Measurements from ENCODE around the gene DERL3. TPM values are rescaled to one million over a fixed set of nuclear protein-coding genes. Genes with fewer than 3 reads are reported as not detected.

DERL3 gene
- total RNA-seq, 1 experiment from 2014 or later = 1.0 TPM

GRCh38 chr22:23878219-23878618 lies 39.4 kb upstream of the DERL3 start:
- no TSS peak for BruUV-seq (replicated peaks)
- Histone ChIP-seq H3K36me3 (ENCODE audit: control insufficient read depth, insufficient read depth, low read length) (no peaks in the 10 kb centered on the region; the same call in 1 of the 2 replicates), H3K4me3 (ENCODE audit: low read depth in 2 of 2, low read length in 2 of 2) (no peak overlapping the region), H3K27me3 (ENCODE audit: control insufficient read depth, insufficient read depth, low read length) (no peaks in the 10 kb centered on the region), H3K4me1 (ENCODE audit: control insufficient read depth, insufficient read depth, low read length) (no peaks in the 10 kb centered on the region), H3K27ac (ENCODE audit: low read length) (no peak overlapping the region), H3K9me3 (ENCODE audit: control insufficient read depth, insufficient read depth, low read depth, low read length) (no peaks in the 10 kb centered on the region)
- intact Hi-C loops (cut with micrococcal nuclease; ENCODE audit: unreplicated experiment) = no loop called here
- ChIA-PET POLR2A (no interaction called here), CTCF (no interaction called here)
- TF ChIP-seq CTCF (IDR thresholded peaks at IDR 0.05) (no peak), SIN3A (IDR thresholded peaks at IDR 0.05; ENCODE audit: borderline replicate concordance, insufficient read depth, low read depth, low read length) (no peak)
- TF ChIP-seq, protein P1, sequence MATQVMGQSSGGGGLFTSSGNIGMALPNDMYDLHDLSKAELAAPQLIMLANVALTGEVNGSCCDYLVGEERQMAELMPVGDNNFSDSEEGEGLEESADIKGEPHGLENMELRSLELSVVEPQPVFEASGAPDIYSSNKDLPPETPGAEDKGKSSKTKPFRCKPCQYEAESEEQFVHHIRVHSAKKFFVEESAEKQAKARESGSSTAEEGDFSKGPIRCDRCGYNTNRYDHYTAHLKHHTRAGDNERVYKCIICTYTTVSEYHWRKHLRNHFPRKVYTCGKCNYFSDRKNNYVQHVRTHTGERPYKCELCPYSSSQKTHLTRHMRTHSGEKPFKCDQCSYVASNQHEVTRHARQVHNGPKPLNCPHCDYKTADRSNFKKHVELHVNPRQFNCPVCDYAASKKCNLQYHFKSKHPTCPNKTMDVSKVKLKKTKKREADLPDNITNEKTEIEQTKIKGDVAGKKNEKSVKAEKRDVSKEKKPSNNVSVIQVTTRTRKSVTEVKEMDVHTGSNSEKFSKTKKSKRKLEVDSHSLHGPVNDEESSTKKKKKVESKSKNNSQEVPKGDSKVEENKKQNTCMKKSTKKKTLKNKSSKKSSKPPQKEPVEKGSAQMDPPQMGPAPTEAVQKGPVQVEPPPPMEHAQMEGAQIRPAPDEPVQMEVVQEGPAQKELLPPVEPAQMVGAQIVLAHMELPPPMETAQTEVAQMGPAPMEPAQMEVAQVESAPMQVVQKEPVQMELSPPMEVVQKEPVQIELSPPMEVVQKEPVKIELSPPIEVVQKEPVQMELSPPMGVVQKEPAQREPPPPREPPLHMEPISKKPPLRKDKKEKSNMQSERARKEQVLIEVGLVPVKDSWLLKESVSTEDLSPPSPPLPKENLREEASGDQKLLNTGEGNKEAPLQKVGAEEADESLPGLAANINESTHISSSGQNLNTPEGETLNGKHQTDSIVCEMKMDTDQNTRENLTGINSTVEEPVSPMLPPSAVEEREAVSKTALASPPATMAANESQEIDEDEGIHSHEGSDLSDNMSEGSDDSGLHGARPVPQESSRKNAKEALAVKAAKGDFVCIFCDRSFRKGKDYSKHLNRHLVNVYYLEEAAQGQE (IDR thresholded peaks at IDR 0.05; ENCODE audit: insufficient read depth in 1 of 2, low read depth in 2 of 2, low read length in 1 of 2) = no peak
- no peak for ATAC-seq
- no peak for DNase-seq (ENCODE audit: low read depth, low spot score)
- in situ Hi-C loops (cut with HindIII; ENCODE audit: low pct_unique_long_range_greater_than_20kb, low sequenced_read_pairs) = no loop called here

DNA sequence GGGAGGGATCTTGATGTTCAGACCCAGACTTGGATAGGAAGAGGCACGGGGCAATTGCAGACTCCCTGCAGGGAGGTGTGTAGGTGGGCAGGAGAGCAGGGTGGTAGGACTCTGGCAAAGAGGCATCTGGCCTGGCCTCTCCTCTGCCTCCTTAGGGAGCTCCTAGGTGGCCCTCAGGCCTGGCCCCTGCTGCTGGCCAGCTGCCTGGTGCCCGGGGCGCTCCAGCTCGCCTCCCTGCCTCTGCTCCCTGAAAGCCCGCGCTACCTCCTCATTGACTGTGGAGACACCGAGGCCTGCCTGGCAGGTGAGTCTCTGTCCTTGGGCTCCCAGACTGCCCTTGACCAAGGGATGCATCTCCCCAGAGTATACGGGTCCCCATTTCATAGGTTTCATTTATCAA lies 38.8 kb upstream of the DERL3 start:
- ATAC-seq (no peak), DNase-seq (ENCODE audit: low read depth, low spot score) (no peak)
- TF ChIP-seq CTCF (IDR thresholded peaks at IDR 0.05) (no peak), POLR2AphosphoS5 (IDR thresholded peaks at IDR 0.05; ENCODE audit: low read depth, low read length) (no peak), SIN3A (IDR thresholded peaks at IDR 0.05; ENCODE audit: borderline replicate concordance, insufficient read depth, low read depth, low read length) (no peak), TCF7L2 (IDR thresholded peaks at IDR 0.05; ENCODE audit: low read depth, low read length) (no peak)
- TF ChIP-seq, protein P1 (IDR thresholded peaks at IDR 0.05; ENCODE audit: insufficient read depth in 1 of 2, low read depth in 2 of 2, low read length in 1 of 2) = no peak
- H3K27ac ChIP-seq (ENCODE audit: low read length) = no peak overlapping the region
- no peaks in the 10 kb centered on the region for H3K27me3 ChIP-seq (ENCODE audit: control insufficient read depth, insufficient read depth, low read length)
- H3K36me3 ChIP-seq (ENCODE audit: control insufficient read depth, insufficient read depth, low read length) = no peaks in the 10 kb centered on the region; the same call in 1 of the 2 replicates
- in situ Hi-C loops (cut with HindIII; ENCODE audit: low pct_unique_long_range_greater_than_20kb, low sequenced_read_pairs) (no loop called here), intact Hi-C loops (cut with micrococcal nuclease; ENCODE audit: unreplicated experiment) (no loop called here)
- ChIA-PET CTCF (no interaction called here), POLR2A (no interaction called here)
- H3K4me1 ChIP-seq (ENCODE audit: control insufficient read depth, insufficient read depth, low read length) = no peaks in the 10 kb centered on the region
- no peak overlapping the region for H3K4me3 ChIP-seq (ENCODE audit: low read depth in 2 of 2, low read length in 2 of 2)
- H3K9me3 ChIP-seq (ENCODE audit: control insufficient read depth, insufficient read depth, low read depth, low read length) = no peaks in the 10 kb centered on the region
- no TSS peak for BruUV-seq (replicated peaks)
